ENCODE measurements around the gene GNLY.

- TF ChIP-seq JUN (IDR thresholded peaks at IDR 0.05; ENCODE audit: borderline replicate concordance, insufficient read depth, insufficient read length, low read depth) (no peak), CTCF (IDR thresholded peaks at IDR 0.05; ENCODE audit: extremely low read depth in 1 of 2, insufficient read depth in 1 of 2, low read depth in 1 of 2, low read length in 2 of 2) (no peak)
Measured at GRCh38 chr2:85713836-85714235, 19.7 kb downstream of the GNLY start.

All from endothelial cell of umbilical vein (primary cell).